Measurements from ENCODE around the gene MYL7. TPM values are rescaled to one million over a fixed set of nuclear protein-coding genes. Genes with fewer than 3 reads are reported as not detected.

Gene MYL7
- total RNA-seq, 1 donor from 2014 or later: 7.6 TPM

DNA sequence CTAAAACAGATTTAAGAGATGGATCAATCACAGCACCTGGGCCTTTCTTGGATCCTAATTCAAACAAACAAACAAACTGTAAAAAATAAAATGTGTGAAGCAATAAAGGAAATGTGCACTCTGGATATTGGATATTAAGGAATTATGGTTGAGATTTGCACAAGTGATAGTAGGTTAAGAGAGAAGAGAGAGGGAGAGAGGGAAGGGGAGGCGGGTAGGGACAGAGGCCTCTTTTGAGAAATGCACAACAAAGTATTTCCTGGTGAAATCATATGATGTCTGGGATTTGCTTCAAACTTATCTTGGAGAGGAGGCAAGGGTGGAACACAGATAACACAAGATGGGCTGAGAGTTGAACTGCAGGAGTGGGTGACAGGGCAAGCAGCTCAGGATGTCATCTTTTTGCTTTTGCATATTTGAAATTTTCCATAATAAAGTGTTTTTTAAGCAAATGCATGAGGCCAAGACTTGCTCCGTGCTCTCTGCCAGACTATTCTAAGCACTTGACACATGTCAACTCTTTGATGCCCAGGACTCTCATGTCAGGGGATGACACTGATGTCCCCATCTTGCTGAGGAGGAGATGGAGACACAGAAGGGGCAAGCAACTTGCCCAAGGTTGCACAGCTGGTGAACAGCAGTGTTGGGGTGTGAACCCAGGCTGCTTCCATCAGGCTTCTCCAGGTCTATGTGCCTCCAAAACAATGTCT, 46.1 kb downstream of the MYL7 start:
- peaks cover 4% of the 10 kb centered on the region for H3K27me3 Mint-ChIP-seq (ENCODE audit: unreplicated experiment)
- peaks cover 2% of the 10 kb centered on the region for H3K9me3 Mint-ChIP-seq (ENCODE audit: unreplicated experiment)
- H3K27ac Mint-ChIP-seq (ENCODE audit: unreplicated experiment): no peak overlapping the region
- no peak overlapping the region for H3K4me3 Mint-ChIP-seq (ENCODE audit: unreplicated experiment)
- peaks cover 7% of the 10 kb centered on the region for H3K4me1 Mint-ChIP-seq (ENCODE audit: low read depth, unreplicated experiment)
- no peak for TF ChIP-seq CTCF (IDR thresholded peaks at IDR 0.05; ENCODE audit: partially characterized antibody, unreplicated experiment)
- no peak for DNase-seq
- H3K36me3 Mint-ChIP-seq (ENCODE audit: unreplicated experiment): no peaks in the 10 kb centered on the region

GRCh38 chr7:44094365-44094764, 46.8 kb downstream of the MYL7 start:
- Mint-ChIP-seq H3K27ac (ENCODE audit: unreplicated experiment) (no peak overlapping the region), H3K4me1 (ENCODE audit: low read depth, unreplicated experiment) (peaks cover 3% of the 10 kb centered on the region)

DNA sequence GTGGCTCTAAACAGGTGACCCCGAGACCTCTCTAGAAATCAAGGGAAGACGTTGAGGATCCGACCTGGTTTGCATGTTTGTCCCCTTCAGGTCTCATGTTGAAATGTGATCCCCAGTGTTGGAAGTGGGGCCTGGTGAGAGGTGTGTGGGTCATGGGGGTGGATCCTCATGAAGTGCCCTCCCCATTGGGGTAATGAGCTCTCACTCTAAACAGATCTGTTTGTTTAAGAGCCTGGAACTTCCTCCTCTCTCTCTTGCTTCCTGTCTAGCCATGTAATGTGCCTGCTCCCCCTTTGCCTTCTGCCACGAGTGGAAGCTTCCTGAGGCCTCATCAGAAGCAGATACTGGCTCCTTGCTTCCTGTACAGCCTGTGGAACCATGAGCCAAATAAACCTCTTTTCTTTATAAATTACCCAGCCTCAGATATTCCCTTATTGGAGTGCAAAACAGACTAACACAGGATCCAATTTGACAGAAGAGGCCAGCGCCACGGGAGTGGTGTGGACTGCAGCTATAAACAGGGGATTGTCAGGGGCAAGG, 48.0 kb downstream of the MYL7 start:
- peaks cover 2% of the 10 kb centered on the region for H3K9me3 Mint-ChIP-seq (ENCODE audit: unreplicated experiment)
- H3K36me3 Mint-ChIP-seq (ENCODE audit: unreplicated experiment): no peaks in the 10 kb centered on the region
- peaks cover 5% of the 10 kb centered on the region for H3K27me3 Mint-ChIP-seq (ENCODE audit: unreplicated experiment)
- no peak for TF ChIP-seq CTCF (IDR thresholded peaks at IDR 0.05; ENCODE audit: partially characterized antibody, unreplicated experiment)
- no peak for DNase-seq
- no peak overlapping the region for H3K27ac Mint-ChIP-seq (ENCODE audit: unreplicated experiment)
- H3K4me1 Mint-ChIP-seq (ENCODE audit: low read depth, unreplicated experiment): peaks cover 3% of the 10 kb centered on the region
- H3K4me3 Mint-ChIP-seq (ENCODE audit: unreplicated experiment): no peak overlapping the region

More at GRCh38 chr7:44094365-44094764, 46.8 kb downstream of the MYL7 start:
- Mint-ChIP-seq H3K9me3 (ENCODE audit: unreplicated experiment) (peaks cover 2% of the 10 kb centered on the region), H3K4me3 (ENCODE audit: unreplicated experiment) (no peak overlapping the region), H3K36me3 (ENCODE audit: unreplicated experiment) (no peaks in the 10 kb centered on the region), H3K27me3 (ENCODE audit: unreplicated experiment) (peaks cover 4% of the 10 kb centered on the region)
- TF ChIP-seq CTCF (IDR thresholded peaks at IDR 0.05; ENCODE audit: partially characterized antibody, unreplicated experiment): no peak
- no peak for DNase-seq

Other genes starting within 250 kb of the MYL7 start
- 17.8 TPM for gene URGCP, start 234.7 kb downstream of the MYL7 start, total RNA-seq (ENCODE audit: unreplicated experiment)
- 10.1 TPM for gene UBE2D4, start 214.9 kb downstream of the MYL7 start, total RNA-seq (ENCODE audit: unreplicated experiment)
- not detected for gene SPDYE1, start 143.4 kb downstream of the MYL7 start, total RNA-seq (ENCODE audit: unreplicated experiment)
- 154 TPM for gene DBNL, start 96.6 kb downstream of the MYL7 start, total RNA-seq (ENCODE audit: unreplicated experiment)
- 13.3 TPM for gene PGAM2, start 75.8 kb downstream of the MYL7 start, total RNA-seq (ENCODE audit: unreplicated experiment)
- gene POLM, start 58.8 kb downstream of the MYL7 start, total RNA-seq (ENCODE audit: unreplicated experiment): 28.8 TPM
- 35.4 TPM for gene AEBP1, start 37.0 kb downstream of the MYL7 start, total RNA-seq (ENCODE audit: unreplicated experiment)
- gene POLD2, start 17.8 kb downstream of the MYL7 start, total RNA-seq (ENCODE audit: unreplicated experiment): 71.2 TPM
- gene GCK, start 48.1 kb upstream of the MYL7 start, total RNA-seq (ENCODE audit: unreplicated experiment): 43.9 TPM
- 178 TPM for gene YKT6, start 59.6 kb upstream of the MYL7 start, total RNA-seq (ENCODE audit: unreplicated experiment)
- gene CAMK2B, start 184.3 kb upstream of the MYL7 start, total RNA-seq (ENCODE audit: unreplicated experiment): 55.1 TPM

Measured in glutamatergic neuron (in vitro differentiated cells).